HG03108 (cell line): Measurements from ENCODE around the gene AKR7A2.

Experiments used
- ATAC-seq: cut with Tn5 transposase; IDR thresholded peaks from one replicate; pipeline ENCODE4 v1.9.1; 2021; ENCODE audit warnings: moderate library complexity; ENCODE audit not compliant: unreplicated experiment

AKR7A2 gene

GRCh38 chr1:19343617-19344350, 31.8 kb upstream of the AKR7A2 start:
- ATAC-seq: no peak

DNA sequence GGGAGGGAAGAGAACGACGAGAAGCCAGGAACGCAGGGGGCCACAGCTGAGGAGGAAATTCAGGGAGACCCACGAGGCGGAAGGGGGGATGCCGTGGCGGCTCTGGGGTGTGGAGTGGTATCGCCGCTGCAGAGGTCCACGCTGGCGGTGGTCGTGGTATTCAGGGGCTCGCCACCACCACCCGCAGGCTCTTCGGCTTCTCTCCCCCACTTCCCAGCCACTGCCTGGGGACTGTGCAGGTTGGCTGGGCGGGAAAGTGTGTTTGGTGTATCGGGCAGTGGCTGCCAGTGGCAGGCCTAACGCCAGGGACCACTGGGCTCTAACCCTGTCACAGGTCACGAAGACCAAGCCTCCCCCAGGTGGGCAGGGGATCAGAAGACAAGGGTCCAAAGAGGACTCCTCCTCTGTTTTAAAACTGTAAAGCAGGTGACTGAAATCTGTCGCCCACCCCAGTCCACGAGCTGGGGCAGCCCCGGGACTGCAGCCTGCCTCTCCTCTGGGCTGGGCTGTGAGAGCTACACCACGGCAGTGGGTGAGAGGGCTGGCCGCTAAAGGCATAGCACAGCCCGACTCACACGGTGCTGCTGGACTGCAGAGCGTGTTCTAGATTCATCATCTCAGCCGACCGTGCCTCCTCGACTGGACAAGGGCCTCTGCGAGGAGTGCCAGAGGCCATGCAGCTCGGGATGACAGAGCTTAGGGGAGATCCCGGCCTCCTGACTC, 31.1 kb upstream of the AKR7A2 start:
- no peak for ATAC-seq

DNA sequence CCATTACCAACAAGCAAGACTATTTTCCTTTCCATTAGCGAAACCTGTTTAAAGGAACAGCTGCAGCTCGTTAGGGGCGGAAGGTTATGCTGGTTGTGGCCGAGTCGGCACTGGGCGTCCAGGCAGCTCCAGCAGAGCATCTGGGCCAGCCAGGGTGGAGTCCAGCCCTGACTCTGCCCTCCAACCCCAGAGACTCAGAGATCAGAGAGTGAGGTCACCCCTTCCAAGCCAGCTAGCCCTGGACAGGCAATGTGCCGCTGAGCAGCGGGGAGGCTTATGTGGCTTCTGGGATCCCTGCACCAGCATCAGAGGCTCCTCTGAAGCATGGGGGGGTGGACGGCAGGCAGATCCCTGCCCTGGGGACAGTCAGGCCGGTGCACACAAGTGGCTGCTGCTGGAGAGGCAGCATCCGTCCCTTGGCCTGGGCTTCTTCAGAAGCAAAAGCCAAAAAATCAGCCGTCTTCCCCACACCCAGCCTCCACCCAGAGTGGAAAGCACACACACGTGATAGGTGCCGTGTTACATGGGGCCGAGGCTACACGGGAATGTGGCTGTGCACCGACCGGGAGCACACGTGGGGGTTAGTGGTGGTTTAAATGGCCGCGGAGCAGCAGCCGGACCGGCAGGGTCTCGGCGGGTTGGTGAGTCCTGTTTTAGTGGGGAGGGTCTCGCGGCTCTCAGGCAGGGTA, 30.3 kb upstream of the AKR7A2 start:
- no peak for ATAC-seq

GRCh38 chr1:19341201-19342061, 29.5 kb upstream of the AKR7A2 start:
- no peak for ATAC-seq

- no peak for ATAC-seq
These were observed 28.5 kb upstream of the AKR7A2 start for GRCh38 chr1:19340387-19340937.

DNA sequence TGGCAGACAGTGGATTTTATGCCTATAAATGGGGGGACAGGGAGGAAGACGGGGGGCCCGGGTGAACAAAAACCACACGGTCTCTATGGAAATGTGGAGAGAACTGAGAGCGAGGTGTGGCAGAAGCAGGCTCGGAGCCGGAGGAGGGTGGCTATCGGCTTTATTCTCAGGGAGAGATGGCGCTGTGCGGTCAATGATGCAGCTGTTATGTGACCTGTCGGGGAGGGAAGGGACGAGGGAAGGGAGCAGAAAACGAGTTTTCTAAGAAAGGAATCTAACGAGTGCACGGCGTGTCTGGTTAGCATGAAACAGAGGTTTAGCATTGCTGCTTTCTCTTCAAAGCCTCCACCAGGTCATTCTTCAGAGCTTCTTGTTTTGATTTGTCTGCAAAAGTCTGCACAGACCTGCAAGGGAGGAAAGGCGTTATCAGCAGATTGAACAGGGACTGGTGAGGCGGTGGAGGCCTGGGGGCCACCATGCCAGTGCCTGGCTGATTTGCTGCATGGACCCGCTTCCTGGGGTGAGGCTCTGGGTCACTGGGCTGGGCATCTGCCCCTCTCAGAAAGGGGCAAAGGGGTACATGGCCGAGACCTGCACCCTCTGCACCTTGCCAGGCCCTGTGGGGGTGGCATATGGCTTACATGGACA, 27.4 kb upstream of the AKR7A2 start:
- ATAC-seq: no peak

DNA sequence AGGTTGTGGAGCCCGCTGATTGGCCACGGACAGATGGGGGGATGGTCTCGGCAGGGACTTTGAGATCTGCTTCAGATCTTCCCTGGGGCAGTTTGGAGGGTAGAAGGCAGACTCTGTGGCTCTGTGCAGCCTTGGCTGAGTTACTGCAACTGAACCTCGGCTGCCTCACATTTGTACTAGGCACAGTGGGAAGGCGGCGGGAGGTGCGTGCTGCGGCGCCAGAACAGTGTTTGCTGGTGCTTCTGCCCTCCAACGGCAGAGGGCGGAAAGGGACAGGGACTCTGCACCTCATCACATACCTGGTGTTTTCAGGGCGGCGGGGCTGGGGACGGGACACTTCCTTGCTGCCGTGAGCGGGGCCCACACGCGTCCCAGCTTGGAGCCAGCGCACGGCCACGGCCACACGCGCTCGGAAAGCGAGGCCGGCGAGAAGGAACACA, 26.4 kb upstream of the AKR7A2 start:
- no peak for ATAC-seq

DNA sequence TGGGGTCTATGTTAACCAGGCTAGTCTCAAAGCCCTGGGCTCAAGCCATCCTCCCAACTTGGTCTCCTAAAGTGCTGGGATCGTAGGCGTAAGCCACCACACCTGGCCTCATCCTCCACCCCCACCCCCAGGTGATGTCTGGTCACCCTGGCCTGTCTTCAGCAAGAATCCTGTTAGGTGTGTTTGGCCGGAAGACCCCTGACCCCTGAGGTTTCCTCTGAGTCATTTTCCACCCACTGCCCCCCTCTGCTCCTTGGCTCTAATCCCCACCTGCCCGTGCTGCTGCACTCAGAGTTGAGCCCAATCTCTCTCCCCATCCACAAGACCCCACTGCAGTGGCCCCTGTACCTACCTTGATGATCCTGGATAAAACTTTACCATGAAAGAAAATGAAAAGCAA, 25.3 kb upstream of the AKR7A2 start:
- no peak for ATAC-seq

GRCh38 chr1:19336543-19336942, 24.6 kb upstream of the AKR7A2 start:
- no peak for ATAC-seq

- ATAC-seq: no peak
These were observed 21.8 kb upstream of the AKR7A2 start for GRCh38 chr1:19333587-19334354.

DNA sequence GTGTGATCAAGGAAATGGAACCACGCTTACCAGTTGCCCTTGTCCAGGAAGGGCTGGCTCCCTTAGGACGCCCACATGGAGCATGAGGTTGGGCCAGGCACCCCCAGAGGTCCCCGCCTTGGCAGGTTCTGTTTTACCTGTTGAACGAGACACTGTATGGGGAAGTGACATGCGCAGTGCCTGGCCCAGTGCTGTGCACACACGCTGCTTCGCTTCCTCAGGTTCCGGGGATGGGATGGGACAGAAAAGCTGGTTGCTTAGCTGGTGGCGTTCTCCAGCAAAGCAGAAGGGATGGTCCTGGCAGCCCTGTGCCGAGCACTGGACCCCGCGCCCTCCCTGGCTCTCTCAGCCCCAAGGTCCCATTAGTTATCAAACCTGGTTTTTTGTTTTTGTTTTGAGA, 20.9 kb upstream of the AKR7A2 start:
- ATAC-seq: no peak

- ATAC-seq: no peak
These were observed 19.4 kb upstream of the AKR7A2 start for GRCh38 chr1:19331262-19331878.

- ATAC-seq: no peak
These were observed 18.6 kb upstream of the AKR7A2 start for GRCh38 chr1:19330449-19331135.

DNA sequence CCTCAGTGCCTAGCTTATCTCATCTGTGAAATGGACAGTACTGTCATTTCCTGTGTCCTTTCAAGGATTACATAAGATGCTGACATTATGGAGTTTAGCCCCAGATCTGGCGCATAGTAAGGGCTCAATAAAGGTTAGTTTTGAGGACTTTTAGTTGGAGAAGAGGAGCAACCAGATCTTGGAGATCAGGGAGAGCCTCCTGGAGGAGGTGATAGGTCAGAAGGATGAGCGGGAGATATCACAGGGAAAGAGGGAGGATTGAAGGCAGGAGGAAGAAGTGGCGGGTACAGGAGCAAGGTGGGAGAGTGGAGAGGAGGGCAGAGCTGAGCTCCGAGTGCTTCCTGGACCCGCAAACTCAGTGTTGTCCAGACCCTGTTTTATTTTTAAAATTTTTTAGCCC, 17.7 kb upstream of the AKR7A2 start:
- ATAC-seq: no peak

- ATAC-seq: no peak
These were observed 17.2 kb upstream of the AKR7A2 start for GRCh38 chr1:19329188-19329587.

GRCh38 chr1:19328486-19328885, 16.5 kb upstream of the AKR7A2 start:
- no peak for ATAC-seq

- ATAC-seq: no peak
These were observed 15.8 kb upstream of the AKR7A2 start for GRCh38 chr1:19327736-19328135.

DNA sequence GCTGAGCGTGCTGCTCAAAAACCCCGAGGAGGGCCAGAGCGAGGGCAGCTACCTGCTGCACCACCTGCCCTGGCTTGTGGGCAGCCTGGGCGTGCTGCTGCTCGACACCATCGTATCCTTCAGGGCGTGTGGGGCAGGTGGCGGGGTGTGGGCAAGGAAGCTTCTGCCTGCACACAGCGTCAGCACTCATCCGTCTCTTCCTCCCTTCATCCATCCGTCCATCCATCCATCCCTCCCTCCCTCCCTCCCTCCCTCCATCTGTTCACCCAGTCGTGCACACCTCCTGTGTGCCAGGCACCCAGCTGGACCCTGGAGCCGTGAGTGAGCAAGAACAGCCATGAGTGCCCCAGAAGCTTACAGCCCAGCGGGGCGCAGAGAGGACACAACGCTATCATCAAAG, 15.4 kb upstream of the AKR7A2 start:
- ATAC-seq: no peak

GRCh38 chr1:19326748-19327065, 14.8 kb upstream of the AKR7A2 start:
- no peak for ATAC-seq
